Activated CD4-positive, alpha-beta memory T cell treated with anti-CD3 and anti-CD28 coated beads for 36 hours (primary cell): ENCODE results near the gene CALD1. TPM values are rescaled to one million over a fixed set of nuclear protein-coding genes. Genes with fewer than 3 reads are reported as not detected.

Experiments used
- CTCF ChIA-PET: fragments of 350-600 bp; sonication (Branson Sonifier 250); formaldehyde crosslinking; loops from one replicate; lab custom pipeline; 2021; ENCODE audit warnings: antibody characterized with exemption, inconsistent platforms; lab: Charles Lee
- POLR2A ChIA-PET: fragments of 350-600 bp; sonication (Branson Sonifier 250); formaldehyde crosslinking; loops from one replicate; lab custom pipeline; 2021; ENCODE audit warnings: antibody characterized with exemption; lab: Charles Lee
- DNase-seq: peaks from one replicate; pipeline ENCODE4 v3.0.0-alpha.2; 2020
- H3K27ac Mint-ChIP-seq: one replicate; pipeline ENCODE4 v1.8.0; 2021; ENCODE audit warnings: mixed read lengths
- H3K27me3 Mint-ChIP-seq: one replicate; pipeline ENCODE4 v1.8.0; 2021; ENCODE audit warnings: mixed read lengths
- H3K36me3 Mint-ChIP-seq: one replicate; pipeline ENCODE4 v1.8.0; 2021; ENCODE audit warnings: mixed read lengths
- H3K4me1 Mint-ChIP-seq: one replicate; pipeline ENCODE4 v1.8.0; 2021; ENCODE audit warnings: low read depth, mixed read lengths
- H3K4me3 Mint-ChIP-seq: one replicate; pipeline ENCODE4 v1.8.0; 2021; ENCODE audit warnings: mild to moderate bottlenecking, mixed read lengths
- H3K9me3 Mint-ChIP-seq: one replicate; pipeline ENCODE4 v1.8.0; 2021; ENCODE audit warnings: mixed read lengths
- intact Hi-C: fragments of 100-400 bp; cut with micrococcal nuclease; formaldehyde crosslinking; loops from one replicate; pipeline ENCODE4 v1.15.1; 2023
- total RNA-seq, 2 experiments: library from RNA; stranded (reverse); gene quantifications; one replicate each; pipeline ENCODE4 v1.2.3, GENCODE V29; 2021

CALD1 gene
- total RNA-seq, 2 experiments from 2014 or later = 7.1 to 7.5 TPM

DNA sequence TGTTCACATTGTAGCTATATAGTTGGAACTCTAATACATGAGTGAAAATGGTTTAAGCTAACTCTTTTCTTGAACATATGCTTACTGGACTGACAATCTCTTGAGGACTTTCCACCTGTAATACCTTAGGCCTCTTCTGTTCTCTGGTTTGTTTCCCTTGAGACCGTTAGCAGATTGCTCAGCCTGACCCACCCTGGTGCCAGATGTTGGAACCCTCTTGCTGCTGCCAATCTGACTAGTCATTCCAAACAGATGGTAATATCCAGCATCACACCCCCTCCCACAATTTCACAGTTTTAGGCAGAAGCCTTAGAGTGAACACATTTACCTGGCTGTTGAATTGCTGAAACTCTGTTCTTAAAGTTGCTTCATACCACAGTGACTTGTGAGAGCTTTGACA is 18.7 kb downstream of the CALD1 start:
- Mint-ChIP-seq H3K4me3 (no peak overlapping the region), H3K27ac (no peak overlapping the region), H3K9me3 (peaks cover 2% of the 10 kb centered on the region), H3K27me3 (no peaks in the 10 kb centered on the region), H3K36me3 (no peaks in the 10 kb centered on the region), H3K4me1 (no peaks in the 10 kb centered on the region)
- POLR2A ChIA-PET = no interaction called here
- CTCF ChIA-PET = no interaction called here
- intact Hi-C loops = no loop called here
- DNase-seq = no peak

DNA sequence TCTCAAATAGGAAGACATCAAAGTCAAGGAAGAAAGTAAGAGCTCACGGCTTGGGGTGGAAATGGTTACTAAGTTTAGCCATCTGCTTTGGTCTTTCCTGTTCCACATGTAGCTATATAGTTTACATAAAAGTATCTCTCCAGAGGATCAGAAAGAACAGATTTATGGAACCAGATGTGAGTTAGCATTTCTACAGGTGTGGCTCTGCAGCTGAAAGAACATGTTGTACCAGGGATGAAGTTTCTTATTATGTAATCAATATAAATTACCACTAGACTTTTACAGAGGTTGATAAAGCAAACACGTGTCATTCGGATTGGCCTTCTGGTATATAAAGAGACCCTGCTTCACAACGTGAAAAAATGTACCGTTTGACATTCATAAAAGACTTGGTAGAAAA is 19.9 kb downstream of the CALD1 start:
- no peaks in the 10 kb centered on the region for H3K36me3 Mint-ChIP-seq
- intact Hi-C loops = no loop called here
- POLR2A ChIA-PET = interaction anchor here (0.6 kb wide), 1 partner anchor 111 kb away, joined by 3 read pairs; no protein-coding TSS in a partner anchor
- no peaks in the 10 kb centered on the region for H3K27me3 Mint-ChIP-seq
- CTCF ChIA-PET = interaction anchor here (0.6 kb wide), 1 partner anchor 184 kb away, joined by 3 read pairs; no protein-coding TSS in a partner anchor
- H3K9me3 Mint-ChIP-seq = peaks cover 2% of the 10 kb centered on the region
- H3K4me1 Mint-ChIP-seq = no peaks in the 10 kb centered on the region
- H3K4me3 Mint-ChIP-seq = no peak overlapping the region
- DNase-seq = no peak
- no peak overlapping the region for H3K27ac Mint-ChIP-seq

GRCh38 chr7:134802762-134803161 is 23.3 kb downstream of the CALD1 start:
- DNase-seq = no peak
- ChIA-PET POLR2A (no interaction called here), CTCF (no interaction called here)
- intact Hi-C loops = no loop called here
- Mint-ChIP-seq H3K4me1 (no peaks in the 10 kb centered on the region), H3K9me3 (no peaks in the 10 kb centered on the region), H3K36me3 (no peaks in the 10 kb centered on the region), H3K27me3 (no peaks in the 10 kb centered on the region), H3K27ac (no peak overlapping the region), H3K4me3 (no peak overlapping the region)

GRCh38 chr7:134804351-134804750 is 24.9 kb downstream of the CALD1 start:
- Mint-ChIP-seq H3K27ac (no peak overlapping the region), H3K9me3 (no peaks in the 10 kb centered on the region), H3K4me3 (no peak overlapping the region), H3K4me1 (no peaks in the 10 kb centered on the region), H3K27me3 (no peaks in the 10 kb centered on the region), H3K36me3 (no peaks in the 10 kb centered on the region)
- ChIA-PET POLR2A (no interaction called here), CTCF (no interaction called here)
- intact Hi-C loops = no loop called here
- no peak for DNase-seq

GRCh38 chr7:134804854-134805253 is 25.4 kb downstream of the CALD1 start:
- no peaks in the 10 kb centered on the region for H3K9me3 Mint-ChIP-seq
- H3K27ac Mint-ChIP-seq = no peak overlapping the region
- ChIA-PET CTCF (interaction anchor here (0.6 kb wide), 1 partner anchor 80 kb away, joined by 3 read pairs; no protein-coding TSS in a partner anchor), POLR2A (no interaction called here)
- no peaks in the 10 kb centered on the region for H3K36me3 Mint-ChIP-seq
- no peak for DNase-seq
- no peaks in the 10 kb centered on the region for H3K27me3 Mint-ChIP-seq
- no peaks in the 10 kb centered on the region for H3K4me1 Mint-ChIP-seq
- intact Hi-C loops = no loop called here
- H3K4me3 Mint-ChIP-seq = no peak overlapping the region

GRCh38 chr7:134806197-134806596 is 26.8 kb downstream of the CALD1 start:
- Mint-ChIP-seq H3K27me3 (no peaks in the 10 kb centered on the region), H3K9me3 (no peaks in the 10 kb centered on the region), H3K36me3 (no peaks in the 10 kb centered on the region), H3K27ac (no peak overlapping the region), H3K4me3 (no peak overlapping the region), H3K4me1 (no peaks in the 10 kb centered on the region)
- DNase-seq = no peak
- CTCF ChIA-PET = no interaction called here
- intact Hi-C loops = no loop called here
- POLR2A ChIA-PET = no interaction called here

GRCh38 chr7:134809616-134810015 is 30.2 kb downstream of the CALD1 start:
- Mint-ChIP-seq H3K4me1 (no peaks in the 10 kb centered on the region), H3K27me3 (no peaks in the 10 kb centered on the region), H3K4me3 (no peak overlapping the region), H3K36me3 (no peaks in the 10 kb centered on the region), H3K27ac (no peak overlapping the region), H3K9me3 (no peaks in the 10 kb centered on the region)
- POLR2A ChIA-PET = no interaction called here
- no peak for DNase-seq
- intact Hi-C loops = no loop called here
- CTCF ChIA-PET = no interaction called here

DNA sequence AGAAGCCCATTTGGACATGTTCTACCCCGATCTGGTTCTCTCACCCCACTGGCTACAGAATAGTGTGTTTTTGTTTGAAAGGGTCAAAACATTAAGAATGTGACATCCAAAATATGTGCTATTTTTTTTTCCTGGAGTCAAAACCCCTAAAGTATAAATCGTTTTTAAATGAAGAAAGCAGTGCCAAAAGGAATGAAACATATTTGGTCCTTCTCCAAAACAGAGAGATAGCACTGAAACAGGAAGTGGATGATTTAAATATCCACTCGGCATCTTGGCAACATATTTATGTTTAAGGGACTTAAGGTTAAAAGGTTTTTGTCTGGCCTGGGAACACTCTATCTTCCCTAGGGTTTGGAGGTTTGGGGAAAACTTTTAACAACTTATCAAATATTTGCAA is 32.3 kb downstream of the CALD1 start:
- CTCF ChIA-PET = no interaction called here
- POLR2A ChIA-PET = no interaction called here
- no peak overlapping the region for H3K4me3 Mint-ChIP-seq

GRCh38 chr7:134813663-134814396 is 34.4 kb downstream of the CALD1 start:
- Mint-ChIP-seq H3K9me3 (no peaks in the 10 kb centered on the region), H3K4me3 (no peak overlapping the region), H3K27me3 (no peaks in the 10 kb centered on the region), H3K27ac (no peak overlapping the region), H3K36me3 (no peaks in the 10 kb centered on the region), H3K4me1 (no peaks in the 10 kb centered on the region)
- CTCF ChIA-PET = no interaction called here
- no peak for DNase-seq
- POLR2A ChIA-PET = no interaction called here
- intact Hi-C loops = no loop called here

More for the DNA sequence above, 32.3 kb downstream of the CALD1 start:
- Mint-ChIP-seq H3K27ac (no peak overlapping the region), H3K36me3 (no peaks in the 10 kb centered on the region), H3K9me3 (no peaks in the 10 kb centered on the region), H3K27me3 (no peaks in the 10 kb centered on the region), H3K4me1 (no peaks in the 10 kb centered on the region)
- intact Hi-C loops = no loop called here
- DNase-seq = no peak

- no peak for DNase-seq
- intact Hi-C loops = no loop called here
- Mint-ChIP-seq H3K27me3 (no peaks in the 10 kb centered on the region), H3K4me3 (no peak overlapping the region), H3K4me1 (no peaks in the 10 kb centered on the region), H3K36me3 (no peaks in the 10 kb centered on the region), H3K9me3 (no peaks in the 10 kb centered on the region), H3K27ac (no peak overlapping the region)
- ChIA-PET CTCF (no interaction called here), POLR2A (no interaction called here)
Observed at GRCh38 chr7:134814730-134815364, 35.4 kb downstream of the CALD1 start.

- no peak for DNase-seq
- H3K4me1 Mint-ChIP-seq = no peaks in the 10 kb centered on the region
- no peak overlapping the region for H3K4me3 Mint-ChIP-seq
- H3K27ac Mint-ChIP-seq = no peak overlapping the region
- CTCF ChIA-PET = no interaction called here
- POLR2A ChIA-PET = no interaction called here
- H3K27me3 Mint-ChIP-seq = no peaks in the 10 kb centered on the region
- intact Hi-C loops = no loop called here
- H3K9me3 Mint-ChIP-seq = no peaks in the 10 kb centered on the region
- no peaks in the 10 kb centered on the region for H3K36me3 Mint-ChIP-seq
Observed at GRCh38 chr7:134818613-134819345, 39.3 kb downstream of the CALD1 start.

DNA sequence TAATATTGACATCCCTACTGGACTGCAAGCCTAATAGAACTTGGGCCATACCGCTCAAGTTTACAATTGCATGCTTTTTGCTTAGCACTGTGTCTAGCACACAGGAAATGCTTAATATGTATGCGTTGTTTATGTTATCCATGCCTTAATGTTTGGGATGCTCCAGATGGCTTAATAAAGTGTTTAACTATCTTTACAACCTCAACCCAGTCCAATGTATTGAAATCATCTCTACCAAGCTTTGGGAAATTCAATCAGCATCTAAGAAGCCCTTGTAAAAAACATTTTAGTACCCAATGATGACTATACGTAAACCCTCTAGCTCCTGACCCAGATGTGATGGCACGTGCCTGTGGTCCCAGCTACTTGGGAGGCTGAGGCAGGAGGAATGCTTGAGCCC is 40.0 kb downstream of the CALD1 start:
- POLR2A ChIA-PET = no interaction called here
- CTCF ChIA-PET = no interaction called here
- H3K27me3 Mint-ChIP-seq = no peaks in the 10 kb centered on the region
- no peak for DNase-seq
- H3K4me1 Mint-ChIP-seq = no peaks in the 10 kb centered on the region
- H3K9me3 Mint-ChIP-seq = no peaks in the 10 kb centered on the region
- intact Hi-C loops = no loop called here
- H3K27ac Mint-ChIP-seq = no peak overlapping the region
- H3K4me3 Mint-ChIP-seq = no peak overlapping the region
- no peaks in the 10 kb centered on the region for H3K36me3 Mint-ChIP-seq
